ENCODE data around the gene ADCY2.

ADCY2 gene

DNA sequence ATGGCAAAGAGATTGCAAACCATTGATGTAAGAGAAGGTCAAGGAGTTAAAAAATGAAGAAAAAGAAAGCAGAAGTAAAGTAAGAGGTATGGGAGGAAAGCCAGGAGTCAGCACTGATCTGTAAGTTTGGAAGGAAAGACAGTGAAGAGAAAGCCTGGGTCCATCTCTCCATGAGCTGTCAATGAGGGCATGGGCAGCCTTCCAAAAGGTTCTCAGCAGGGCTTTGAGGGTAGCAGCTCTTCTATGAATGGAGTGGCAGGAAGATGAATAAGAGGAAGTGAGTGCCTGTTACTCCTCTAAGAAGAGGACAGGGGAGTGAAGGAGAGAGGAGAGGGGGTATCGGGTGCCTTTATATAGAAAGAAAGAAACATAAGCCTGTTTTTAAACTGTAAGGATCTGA lies 97.1 kb downstream of the ADCY2 start:
- TF ChIP-seq CTCF (IDR thresholded peaks at IDR 0.05; ENCODE audit: low read depth, low read length, missing control alignments) = no peak
- DNase-seq (ENCODE audit: low read depth) = no peak
- in situ Hi-C loops (cut with HindIII; ENCODE audit: low sequenced_read_pairs) = no loop called here
- no peak overlapping the region for H3K4me3 ChIP-seq (ENCODE audit: low read depth, low read length)

DNA sequence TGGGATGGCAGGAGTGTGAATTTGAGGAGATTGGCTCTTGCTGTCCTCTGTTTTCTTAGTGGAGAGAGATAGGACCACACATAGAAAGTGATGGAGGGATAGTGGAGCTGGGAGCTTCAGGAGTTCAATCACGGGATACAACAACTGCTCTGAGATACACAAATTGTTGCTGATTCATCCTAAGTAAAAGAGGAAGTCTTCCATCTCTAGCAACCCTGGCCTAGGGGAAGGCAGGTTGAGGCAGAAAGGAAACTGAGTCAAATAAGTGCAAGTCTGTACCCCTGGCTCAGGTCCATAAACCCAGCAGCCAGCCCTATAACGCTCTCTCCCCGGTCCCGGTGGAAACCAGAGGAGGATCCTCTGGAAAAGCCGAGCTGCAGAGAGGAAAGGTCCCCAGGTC lies 97.7 kb downstream of the ADCY2 start:
- no peak for TF ChIP-seq CTCF (IDR thresholded peaks at IDR 0.05; ENCODE audit: low read depth, low read length, missing control alignments)
- DNase-seq (ENCODE audit: low read depth) = no peak

GRCh38 chr5:7494481-7495130 lies 98.7 kb downstream of the ADCY2 start:
- in situ Hi-C loops (cut with HindIII; ENCODE audit: low sequenced_read_pairs) = no loop called here
- no peak for TF ChIP-seq CTCF (IDR thresholded peaks at IDR 0.05; ENCODE audit: low read depth, low read length, missing control alignments)
- no peak for DNase-seq (ENCODE audit: low read depth)
- no peak overlapping the region for H3K4me3 ChIP-seq (ENCODE audit: low read depth, low read length)

More for the DNA sequence above, 97.7 kb downstream of the ADCY2 start:
- in situ Hi-C loops (cut with HindIII; ENCODE audit: low sequenced_read_pairs) = no loop called here
- H3K4me3 ChIP-seq (ENCODE audit: low read depth, low read length) = no peak overlapping the region

DNA sequence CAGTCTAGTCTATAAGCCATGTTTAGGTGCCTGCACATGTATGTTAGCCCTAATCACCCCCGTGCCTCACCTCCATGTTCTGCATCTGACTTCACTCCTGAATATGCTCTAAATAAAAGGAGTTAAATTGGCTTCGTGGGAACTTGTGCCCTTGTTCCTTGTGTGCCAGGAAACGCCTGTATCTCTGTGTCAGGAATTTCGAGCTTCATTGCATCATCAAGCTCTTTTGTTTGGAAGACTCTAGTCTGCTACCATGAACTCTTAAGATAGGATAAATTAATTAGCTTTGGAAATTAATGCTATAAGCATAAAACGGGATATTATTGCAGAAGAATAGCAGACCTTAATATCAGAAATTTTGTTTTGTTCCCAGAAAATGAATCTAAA lies 99.2 kb downstream of the ADCY2 start:
- in situ Hi-C loops (cut with HindIII; ENCODE audit: low sequenced_read_pairs) = no loop called here
- no peak for TF ChIP-seq CTCF (IDR thresholded peaks at IDR 0.05; ENCODE audit: low read depth, low read length, missing control alignments)

DNA sequence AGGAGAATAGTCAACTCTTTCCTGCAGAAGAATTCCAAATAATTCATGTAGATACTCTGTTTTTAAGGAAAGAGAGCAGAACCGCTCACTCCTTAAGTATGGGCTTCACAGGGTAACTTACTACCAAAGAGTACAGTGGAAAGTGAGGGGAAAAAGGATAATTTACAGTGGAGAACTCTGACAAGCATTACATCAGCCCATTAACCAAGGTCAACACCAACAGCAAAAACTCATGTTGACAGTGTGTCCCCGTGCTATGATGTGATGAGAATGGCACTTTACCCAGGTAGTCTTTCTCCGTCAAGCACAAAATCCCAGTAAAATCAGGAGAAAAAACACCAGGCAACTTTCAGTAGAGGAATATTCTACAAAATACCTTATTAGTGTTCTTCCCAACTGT lies 104.3 kb downstream of the ADCY2 start:
- DNase-seq (ENCODE audit: low read depth) = no peak
- no peak for TF ChIP-seq CTCF (IDR thresholded peaks at IDR 0.05; ENCODE audit: low read depth, low read length, missing control alignments)
- in situ Hi-C loops (cut with HindIII; ENCODE audit: low sequenced_read_pairs) = no loop called here
- H3K4me3 ChIP-seq (ENCODE audit: low read depth, low read length) = no peak overlapping the region

More for the DNA sequence above, 99.2 kb downstream of the ADCY2 start:
- H3K4me3 ChIP-seq (ENCODE audit: low read depth, low read length) = no peak overlapping the region
- DNase-seq (ENCODE audit: low read depth) = no peak

- no peak for TF ChIP-seq CTCF (IDR thresholded peaks at IDR 0.05; ENCODE audit: low read depth, low read length, missing control alignments)
- DNase-seq (ENCODE audit: low read depth) = no peak
- in situ Hi-C loops (cut with HindIII; ENCODE audit: low sequenced_read_pairs) = no loop called here
These were observed 105.1 kb downstream of the ADCY2 start for GRCh38 chr5:7501061-7501460.

More at GRCh38 chr5:7501061-7501460, 105.1 kb downstream of the ADCY2 start:
- H3K4me3 ChIP-seq (ENCODE audit: low read depth, low read length) = no peak overlapping the region

Measured in astrocyte of the cerebellum (primary cell).